ENCODE measurements around the gene C1QTNF1.

Gene C1QTNF1

GRCh38 chr17:79097226-79098055, 73.5 kb downstream of the C1QTNF1 start:
- DNase-seq = no peak

- no peak for DNase-seq
Observed at GRCh38 chr17:79098282-79098867, 74.4 kb downstream of the C1QTNF1 start.

All from activated CD4-positive, alpha-beta T cell treated with anti-CD3 and anti-CD28 coated beads, Interleukin-2, amount 50 U/mL, for 16 hours (primary cell).